Ammon's horn (tissue), 1 donor: ENCODE data around the gene CSF2.

Experiments used
- DNase-seq: peaks from one replicate; pipeline ENCODE4 v3.0.0-alpha.2; 2016; ENCODE audit warnings: low spot score

Gene CSF2

DNA sequence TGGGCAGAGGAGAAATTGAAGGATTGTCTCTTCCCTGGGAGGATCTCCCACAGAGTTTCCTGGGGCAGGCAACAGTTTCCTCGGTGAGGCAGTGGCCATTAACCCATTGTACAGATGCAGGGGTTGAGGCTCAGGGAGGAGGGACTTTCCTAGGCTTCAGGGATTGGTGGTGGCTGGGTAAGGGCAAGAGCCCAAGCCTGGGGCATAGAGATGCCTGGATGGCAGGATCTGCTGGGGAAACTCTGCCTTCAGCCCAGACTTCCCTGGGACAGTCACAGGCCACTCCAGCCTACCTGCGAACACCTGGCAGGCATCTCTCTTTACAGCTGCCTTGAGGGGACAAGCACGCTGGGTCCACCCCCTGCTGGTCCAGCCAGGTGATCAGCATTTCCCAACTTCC lies 3.6 kb upstream of the CSF2 start:
- no peak for DNase-seq

DNA sequence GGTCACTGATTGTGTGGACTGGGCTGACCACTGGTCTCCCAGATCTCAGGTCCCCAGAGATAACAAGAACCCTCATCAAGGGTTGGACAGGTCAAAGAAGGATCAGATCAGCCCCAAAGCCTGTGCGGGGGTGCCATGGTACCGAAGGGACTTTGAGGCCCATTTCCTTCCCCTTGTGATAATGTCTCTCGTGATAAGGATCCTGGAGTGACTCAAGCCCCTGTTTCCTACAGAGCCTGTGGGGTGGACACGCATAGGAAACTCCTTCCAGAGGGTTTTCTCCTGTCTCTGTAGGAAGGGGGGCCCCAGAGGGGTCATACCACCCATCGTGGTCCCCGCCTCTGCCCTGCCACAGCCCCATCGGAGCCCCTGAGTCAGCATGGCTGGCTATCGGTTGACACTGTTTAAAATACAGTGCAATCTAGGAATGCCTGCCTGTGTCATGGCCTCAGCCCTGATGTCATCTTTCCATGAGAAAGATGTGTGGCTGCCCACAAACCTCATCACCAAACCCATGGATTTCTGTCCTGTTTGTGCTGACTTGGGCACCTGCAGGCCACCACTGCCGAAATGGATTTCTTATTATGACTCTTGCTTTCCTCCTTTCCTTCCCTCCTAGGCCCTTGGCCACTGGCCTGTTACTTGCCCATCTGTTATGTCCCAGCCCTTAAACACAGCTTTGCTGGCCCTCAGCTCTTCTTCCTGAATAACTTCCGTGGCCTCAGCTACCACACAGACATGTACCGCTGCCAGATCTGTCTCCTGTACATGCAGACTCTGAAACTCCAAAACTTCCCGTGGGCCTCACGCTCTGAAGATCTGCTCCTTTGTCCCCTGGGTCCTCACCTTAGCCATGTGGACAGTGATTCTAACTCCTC lies 2.9 kb upstream of the CSF2 start:
- peak; percentile 35 for DNase-seq

DNA sequence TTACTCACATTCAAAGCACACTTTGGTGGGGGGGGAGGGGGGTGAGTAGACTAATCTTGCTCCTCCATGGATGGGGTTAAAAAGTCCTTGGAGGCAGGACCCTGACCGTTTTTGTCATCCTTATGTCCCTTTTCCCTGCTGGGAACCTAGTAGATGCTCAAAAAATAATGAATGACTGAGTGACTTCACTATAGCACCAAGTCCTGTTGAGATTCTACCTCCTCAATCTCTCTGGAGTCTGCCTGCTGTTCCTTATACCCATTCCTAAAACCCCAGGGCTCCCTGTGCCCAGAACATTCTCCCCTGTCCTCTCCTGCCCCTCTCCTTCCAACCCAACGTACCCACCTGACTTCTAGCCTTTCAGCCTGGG lies 2.3 kb upstream of the CSF2 start:
- DNase-seq: no peak

DNA sequence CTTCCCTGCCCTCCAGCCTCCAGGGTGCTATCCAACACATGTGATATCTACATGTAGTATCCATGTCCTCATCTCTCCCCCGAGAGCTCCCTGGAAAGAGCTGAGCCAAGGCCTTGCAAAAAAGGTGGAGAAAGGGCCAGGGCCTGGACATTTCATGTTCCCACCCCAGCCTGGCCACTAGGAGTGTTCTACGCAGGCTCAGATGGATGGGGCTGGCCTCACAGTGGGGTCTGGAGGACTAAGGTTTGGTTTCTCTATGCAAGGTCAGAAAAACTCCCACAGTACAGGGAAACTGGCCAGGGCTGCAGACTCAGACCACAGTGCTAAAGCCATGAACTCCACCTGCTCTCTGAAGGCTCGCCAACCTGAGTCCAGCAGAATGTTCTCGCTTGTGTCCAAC lies 1.5 kb upstream of the CSF2 start:
- no peak for DNase-seq

DNA sequence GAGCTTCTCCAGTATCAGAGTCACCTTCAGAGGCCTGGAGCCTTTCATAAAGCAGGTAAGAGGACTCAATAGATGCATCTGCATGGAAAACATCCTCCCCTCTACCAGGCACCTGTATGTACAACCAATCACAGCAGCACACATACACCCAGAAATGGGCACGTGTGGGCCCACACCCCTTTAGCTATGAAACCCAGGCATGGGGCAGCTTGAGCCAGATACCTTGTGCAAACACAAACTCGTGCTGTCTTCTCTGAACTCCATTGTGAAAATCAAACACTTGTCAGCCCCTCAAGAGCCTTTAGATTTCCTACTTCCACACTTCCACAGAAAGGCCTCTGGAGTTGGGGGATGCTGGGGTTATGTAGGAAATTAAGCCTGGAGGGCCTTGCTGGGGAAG lies 1.1 kb upstream of the CSF2 start:
- no peak for DNase-seq

DNA sequence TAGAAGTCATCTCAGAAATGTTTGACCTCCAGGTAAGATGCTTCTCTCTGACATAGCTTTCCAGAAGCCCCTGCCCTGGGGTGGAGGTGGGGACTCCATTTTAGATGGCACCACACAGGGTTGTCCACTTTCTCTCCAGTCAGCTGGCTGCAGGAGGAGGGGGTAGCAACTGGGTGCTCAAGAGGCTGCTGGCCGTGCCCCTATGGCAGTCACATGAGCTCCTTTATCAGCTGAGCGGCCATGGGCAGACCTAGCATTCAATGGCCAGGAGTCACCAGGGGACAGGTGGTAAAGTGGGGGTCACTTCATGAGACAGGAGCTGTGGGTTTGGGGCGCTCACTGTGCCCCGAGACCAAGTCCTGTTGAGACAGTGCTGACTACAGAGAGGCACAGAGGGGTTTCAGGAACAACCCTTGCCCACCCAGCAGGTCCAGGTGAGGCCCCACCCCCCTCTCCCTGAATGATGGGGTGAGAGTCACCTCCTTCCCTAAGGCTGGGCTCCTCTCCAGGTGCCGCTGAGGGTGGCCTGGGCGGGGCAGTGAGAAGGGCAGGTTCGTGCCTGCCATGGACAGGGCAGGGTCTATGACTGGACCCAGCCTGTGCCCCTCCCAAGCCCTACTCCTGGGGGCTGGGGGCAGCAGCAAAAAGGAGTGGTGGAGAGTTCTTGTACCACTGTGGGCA lies 642 bp downstream of the CSF2 start:
- DNase-seq: no peak

DNA sequence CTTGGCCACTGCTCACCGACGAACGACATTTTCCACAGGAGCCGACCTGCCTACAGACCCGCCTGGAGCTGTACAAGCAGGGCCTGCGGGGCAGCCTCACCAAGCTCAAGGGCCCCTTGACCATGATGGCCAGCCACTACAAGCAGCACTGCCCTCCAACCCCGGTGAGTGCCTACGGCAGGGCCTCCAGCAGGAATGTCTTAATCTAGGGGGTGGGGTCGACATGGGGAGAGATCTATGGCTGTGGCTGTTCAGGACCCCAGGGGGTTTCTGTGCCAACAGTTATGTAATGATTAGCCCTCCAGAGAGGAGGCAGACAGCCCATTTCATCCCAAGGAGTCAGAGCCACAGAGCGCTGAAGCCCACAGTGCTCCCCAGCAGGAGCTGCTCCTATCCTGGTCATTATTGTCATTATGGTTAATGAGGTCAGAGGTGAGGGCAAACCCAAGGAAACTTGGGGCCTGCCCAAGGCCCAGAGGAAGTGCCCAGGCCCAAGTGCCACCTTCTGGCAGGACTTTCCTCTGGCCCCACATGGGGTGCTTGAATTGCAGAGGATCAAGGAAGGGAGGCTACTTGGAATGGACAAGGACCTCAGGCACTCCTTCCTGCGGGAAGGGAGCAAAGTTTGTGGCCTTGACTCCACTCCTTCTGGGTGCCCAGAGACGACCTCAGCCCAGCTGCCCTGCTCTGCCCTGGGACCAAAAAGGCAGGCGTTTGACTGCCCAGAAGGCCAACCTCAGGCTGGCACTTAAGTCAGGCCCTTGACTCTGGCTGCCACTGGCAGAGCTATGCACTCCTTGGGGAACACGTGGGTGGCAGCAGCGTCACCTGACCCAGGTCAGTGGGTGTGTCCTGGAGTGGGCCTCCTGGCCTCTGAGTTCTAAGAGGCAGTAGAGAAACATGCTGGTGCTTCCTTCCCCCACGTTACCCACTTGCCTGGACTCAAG lies 1.5 kb downstream of the CSF2 start:
- no peak for DNase-seq

DNA sequence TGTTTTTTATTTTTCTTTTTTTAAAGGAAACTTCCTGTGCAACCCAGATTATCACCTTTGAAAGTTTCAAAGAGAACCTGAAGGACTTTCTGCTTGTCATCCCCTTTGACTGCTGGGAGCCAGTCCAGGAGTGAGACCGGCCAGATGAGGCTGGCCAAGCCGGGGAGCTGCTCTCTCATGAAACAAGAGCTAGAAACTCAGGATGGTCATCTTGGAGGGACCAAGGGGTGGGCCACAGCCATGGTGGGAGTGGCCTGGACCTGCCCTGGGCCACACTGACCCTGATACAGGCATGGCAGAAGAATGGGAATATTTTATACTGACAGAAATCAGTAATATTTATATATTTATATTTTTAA lies 2.1 kb downstream of the CSF2 start:
- no peak for DNase-seq

DNA sequence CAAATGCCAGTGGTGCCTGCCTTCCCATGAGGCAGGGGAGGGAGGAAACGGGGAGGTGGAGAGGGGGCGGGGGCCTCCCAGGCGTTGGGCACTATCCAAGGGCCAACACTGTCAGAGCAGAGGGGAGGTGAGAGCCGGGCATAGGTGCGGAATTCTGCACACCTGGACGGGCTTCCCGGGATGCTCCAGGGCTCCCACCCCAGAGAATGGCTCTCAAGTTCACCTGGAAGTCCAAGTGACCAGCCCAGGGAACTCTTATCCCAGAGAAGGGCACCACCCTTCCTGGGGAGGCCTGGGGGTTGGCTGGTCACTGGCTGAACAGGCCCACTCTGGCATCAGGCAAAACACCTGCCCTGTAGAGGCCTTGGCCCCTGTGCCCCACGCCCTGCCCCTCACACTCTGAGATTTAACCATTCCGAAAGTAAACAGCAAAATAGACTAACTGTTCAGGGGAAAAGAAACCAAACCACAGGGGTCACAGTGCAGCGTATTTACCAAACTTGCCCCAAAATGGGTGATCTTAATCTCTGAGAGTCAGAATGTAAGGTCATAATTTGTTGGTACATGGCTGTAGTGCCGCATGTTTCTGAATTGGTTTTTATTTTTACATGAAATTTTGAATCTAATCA lies 2.7 kb downstream of the CSF2 start:
- no peak for DNase-seq

DNA sequence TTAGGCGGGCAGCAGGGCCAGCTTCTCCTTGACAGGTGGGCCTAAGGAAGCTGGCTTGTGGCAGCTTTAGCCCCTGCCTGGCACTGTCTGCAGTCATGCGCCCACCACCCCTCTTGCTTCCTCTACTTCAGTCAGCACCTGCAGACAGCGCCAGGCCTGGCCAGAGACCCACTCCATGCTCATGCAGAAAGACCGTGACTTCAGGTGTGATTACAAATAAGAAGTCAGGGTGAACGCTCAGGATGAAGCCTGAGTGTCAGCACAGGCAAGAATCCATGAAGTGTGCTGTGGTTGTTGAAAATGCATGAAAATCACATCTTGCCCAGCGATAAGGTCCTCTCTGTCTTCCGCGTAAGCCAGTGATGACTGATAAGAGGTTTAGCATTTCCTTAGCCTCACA lies 3.4 kb downstream of the CSF2 start:
- DNase-seq: no peak

DNA sequence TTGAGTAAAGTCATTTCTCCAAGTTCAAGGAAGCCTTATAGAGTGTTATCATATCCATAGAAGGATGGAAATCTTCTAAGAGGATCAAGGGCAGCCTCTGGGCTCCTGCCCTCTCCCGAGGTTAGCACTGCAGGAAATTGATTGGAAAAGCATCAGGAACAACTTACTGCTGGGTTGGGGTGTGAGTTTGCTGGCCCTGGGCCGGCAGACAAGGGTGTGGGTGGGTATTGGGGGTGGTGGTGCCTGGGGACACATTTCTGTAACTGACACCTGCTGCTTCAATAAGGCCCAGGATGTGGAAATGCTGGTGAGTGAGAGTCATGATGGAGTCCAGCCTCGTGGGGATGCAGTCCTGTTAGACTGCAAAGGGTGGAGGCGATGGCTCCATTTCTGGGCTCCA lies 5.5 kb downstream of the CSF2 start:
- DNase-seq: no peak

DNA sequence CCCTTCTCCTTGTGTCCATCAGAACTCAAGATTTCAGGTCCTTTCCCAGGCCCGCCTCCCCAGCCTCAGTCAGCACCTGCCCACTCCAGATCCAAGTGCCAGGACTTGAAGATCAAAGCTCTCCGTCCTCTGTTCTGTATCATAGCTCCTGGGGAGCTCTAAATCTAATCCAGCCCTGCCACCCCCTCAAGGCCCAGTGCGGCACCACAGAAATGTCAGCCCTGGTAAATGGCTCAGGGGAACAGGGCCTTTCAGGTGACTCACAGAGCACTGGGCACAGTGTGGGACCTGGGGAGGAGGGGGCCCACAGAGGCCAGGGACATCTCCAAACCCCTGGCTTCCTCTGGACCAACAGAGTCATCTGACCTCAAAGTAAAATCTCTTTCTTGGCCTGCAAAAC lies 6.0 kb downstream of the CSF2 start:
- DNase-seq: no peak

DNA sequence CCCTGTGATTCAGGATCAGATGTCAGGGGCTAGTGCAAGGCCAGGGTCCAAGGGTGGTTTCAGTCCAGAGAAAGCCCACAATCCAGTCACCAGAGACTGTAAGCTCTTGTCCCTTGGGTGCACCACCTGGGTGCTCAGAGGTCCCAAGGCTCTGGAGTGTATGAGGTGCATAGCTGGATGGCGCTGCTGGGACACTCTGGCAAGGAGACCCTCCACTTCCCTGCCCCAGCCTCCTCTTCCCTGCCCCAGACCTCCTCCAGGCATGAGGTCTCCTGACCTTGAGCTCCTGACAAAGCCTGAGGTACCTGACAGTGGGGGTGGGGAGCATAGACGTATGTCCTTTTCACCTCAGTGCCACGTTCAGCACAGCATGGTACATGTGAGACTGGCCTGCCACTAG lies 7.0 kb downstream of the CSF2 start:
- DNase-seq: no peak

DNA sequence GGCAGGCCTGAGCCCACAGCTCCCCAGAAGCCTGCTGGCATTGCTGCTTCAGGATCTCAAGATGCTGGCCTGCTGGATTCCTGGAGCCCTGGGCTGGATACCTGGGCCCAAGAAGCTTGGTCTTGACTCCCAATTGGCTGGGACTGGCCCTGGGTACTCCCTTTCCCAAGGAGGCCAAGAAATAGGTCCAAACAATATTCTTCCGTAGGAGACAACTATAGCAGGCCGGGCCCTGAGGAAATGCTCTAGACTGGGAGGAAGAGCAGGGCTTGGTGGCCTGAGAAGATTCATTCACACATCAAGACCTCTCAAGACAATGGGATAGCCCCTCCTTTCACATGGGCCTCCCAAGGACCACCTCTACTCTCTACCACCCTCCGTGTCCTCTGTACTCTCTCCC lies 7.9 kb downstream of the CSF2 start:
- DNase-seq: no peak

DNA sequence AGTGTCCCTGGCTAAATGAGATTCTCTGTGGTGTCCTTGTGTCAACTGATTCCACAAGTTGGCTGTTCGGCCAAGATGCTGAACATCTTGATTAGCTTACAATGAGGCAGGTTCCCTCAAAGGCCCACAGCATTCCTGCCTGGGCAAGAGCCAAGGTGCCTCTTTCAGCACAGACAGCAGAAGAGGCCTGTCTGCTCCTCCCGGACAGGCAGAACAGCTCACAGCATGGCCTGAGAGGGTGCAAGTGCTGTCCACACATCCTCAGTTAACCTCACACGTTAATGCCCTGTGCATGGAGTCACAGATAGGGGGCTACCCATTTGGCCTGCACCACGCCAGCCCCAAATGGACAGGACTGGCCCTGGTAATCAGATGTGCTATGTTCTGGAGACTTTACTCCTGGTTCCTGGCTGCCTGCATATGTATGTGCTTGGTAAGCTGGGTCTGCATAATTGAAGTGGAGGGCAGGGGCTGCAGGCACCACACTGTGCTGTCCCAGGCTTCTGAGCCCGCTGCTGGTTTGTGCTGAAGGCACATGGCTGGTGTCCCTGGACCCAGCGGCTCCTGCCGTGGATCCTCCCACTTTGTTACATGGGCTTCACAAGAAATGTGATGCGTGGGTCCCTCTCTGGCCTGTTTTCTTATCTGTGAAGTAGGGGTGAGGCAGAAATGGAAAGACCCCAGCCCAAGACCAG lies 8.9 kb downstream of the CSF2 start:
- DNase-seq: no peak

DNA sequence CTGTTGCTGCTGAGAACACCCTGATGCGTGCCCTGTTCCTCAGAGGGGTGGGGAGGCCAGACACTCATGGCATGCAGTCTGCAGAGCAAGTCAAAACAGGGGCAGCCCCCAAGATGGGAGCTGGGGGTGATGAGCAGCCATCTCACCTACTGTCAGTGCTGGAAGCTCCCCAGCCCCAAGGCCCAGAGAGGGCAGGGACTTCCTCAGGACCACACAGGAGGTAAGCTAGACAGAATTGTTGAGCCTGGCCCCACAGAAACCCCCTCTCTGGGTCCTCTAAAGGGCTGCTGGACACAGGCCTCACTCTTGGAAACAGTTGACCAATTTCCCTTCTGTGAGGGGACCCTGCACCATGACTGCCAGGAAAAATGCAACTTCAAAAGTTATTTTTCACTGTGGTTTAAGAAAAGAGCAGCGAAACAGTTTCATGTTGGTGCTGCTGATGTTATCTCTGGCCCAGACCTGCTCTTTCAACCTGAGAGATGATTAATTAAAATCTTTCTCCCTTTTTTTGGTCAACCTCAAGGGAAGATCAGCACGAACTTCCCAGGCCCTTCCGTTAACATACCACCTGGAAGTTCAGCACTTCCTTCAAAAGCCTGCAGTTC lies 9.6 kb downstream of the CSF2 start:
- DNase-seq: no peak

DNA sequence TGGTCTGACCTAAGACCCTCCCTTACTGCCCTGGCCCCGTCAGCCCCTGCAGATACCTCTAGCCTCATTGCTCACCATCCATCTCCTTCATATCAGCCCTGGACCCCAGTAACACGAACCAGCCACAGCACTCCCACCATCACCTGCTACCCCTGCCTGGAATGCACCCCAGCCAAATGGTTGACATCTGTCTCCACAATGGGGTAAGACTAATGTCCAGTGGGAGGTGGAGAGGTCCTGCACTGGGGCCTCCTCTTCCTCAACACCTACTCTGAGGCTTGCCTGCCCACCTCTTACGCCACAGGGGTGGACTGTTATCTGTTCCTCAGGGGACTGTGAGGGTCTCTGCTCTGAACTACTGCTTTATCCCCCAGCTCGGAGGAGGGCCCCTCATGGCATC lies 12.1 kb downstream of the CSF2 start:
- no peak for DNase-seq

DNA sequence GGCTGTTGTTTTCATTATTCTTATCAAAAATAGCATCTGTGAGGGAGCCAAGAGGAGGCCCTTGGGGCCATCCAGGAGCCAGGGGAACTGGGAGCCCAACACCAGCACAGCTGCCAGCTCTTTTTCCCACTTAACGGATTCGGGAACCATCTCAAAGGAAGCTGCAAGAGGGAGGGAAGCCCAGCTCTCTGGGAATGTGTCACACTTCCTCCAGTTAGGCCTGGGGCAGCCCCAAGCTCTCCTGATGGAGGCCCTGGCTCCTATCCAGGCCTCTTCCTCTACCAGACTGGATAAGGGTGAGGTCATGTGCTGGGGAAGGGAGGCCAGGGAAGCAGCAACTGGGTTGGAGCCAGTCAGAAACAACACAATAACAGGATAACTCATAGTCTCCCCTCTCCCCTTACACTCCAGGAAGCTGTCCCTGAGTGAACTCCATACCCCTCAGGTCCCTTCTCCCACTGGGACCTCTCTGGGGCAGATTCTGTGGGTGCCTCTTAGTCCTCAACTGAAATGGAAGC lies 12.7 kb downstream of the CSF2 start:
- no peak for DNase-seq

DNA sequence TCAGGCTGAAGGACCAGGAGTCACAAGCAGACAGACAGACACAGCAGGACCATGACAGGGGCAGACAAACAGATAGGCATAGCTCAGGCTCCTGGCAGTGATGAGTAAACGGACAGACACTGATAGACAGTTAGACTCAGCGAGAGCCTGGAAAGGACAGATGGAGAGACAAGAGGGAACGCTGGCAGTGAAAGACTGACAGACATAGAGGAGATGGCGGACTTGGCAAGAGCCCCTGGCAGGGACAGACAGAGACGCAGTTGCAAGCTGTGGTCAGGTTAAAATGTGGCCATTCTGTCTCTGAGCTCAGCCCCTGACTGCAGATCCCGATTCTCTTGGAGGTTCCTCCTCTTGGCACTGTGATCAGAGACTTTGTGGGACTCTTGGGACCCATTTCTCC lies 13.6 kb downstream of the CSF2 start:
- peak; percentile 10 for DNase-seq

DNA sequence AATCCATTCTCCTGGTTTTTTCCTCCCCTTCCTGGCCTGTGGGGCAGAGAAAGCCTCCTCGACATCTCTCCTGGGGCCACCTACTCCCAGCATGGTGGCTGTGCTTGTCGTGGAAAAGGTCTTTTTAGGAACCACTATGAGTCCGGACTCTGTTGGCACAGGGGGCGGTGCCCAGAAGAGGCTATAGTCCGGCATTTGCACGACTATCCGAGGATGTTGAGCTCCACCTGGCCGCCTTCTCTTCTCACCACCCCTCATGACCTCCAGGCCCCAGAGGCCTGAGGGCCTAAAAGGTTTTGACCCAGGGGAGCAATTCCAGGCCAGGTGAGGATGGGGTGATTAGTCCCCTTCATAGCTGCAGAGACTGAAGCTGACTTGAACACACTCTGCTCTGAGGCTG lies 14.1 kb downstream of the CSF2 start:
- DNase-seq: no peak

DNA sequence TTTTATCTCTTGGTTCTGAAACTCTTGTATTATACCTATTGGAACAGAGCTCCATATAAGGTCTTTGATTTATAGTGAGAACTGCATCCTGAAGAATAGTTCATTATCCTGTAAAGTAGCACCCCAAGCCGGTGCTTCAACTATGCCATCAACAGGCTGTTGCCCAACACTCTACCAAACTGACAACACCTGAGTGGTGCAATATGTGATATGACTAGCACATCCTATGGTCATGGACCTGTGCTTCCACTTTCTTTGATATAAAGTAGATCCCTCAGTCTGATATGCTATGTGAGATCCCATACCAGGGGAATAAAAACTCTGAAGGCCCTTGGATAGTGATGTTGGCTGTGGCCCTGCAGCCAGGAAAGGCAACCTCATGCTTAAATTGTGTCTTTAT lies 15.8 kb downstream of the CSF2 start:
- DNase-seq: no peak
